GM21515 (cell line): Measurements from ENCODE around the gene SPATA31A1.
"Not testable (repeated sequence)": the region's sequence is repeated elsewhere in the genome, so short reads cannot be mapped to it uniquely, and the experiment has no call there.

Source experiments
- ATAC-seq: cut with Tn5 transposase; IDR thresholded peaks from one replicate; pipeline ENCODE4 v1.9.1; 2021; ENCODE audit not compliant: unreplicated experiment

The SPATA31A1 gene

GRCh38 chr9:39355369-39355768 lies at the start of gene SPATA31A1:
TSS of gene SPATA31A1 (plus strand) at chr9:39355669. CDS start at chr9:39355731, 62 bp downstream.
- ATAC-seq = not testable (repeated sequence)

- not testable (repeated sequence) for ATAC-seq
These were observed 52.1 kb downstream of the SPATA31A1 start for GRCh38 chr9:39407261-39408204.

GRCh38 chr9:39411254-39411940 lies 55.9 kb downstream of the SPATA31A1 start:
- not testable (repeated sequence) for ATAC-seq
